T-helper 22 cell (primary cell): ENCODE data around the gene TMC5.
"Not testable (repeated sequence)": the region's sequence is repeated elsewhere in the genome, so short reads cannot be mapped to it uniquely, and the experiment has no call there.

ENCODE experiments used
- DNase-seq: peaks from one replicate; pipeline ENCODE4 v3.0.0-alpha.2; 2020; ENCODE audit warnings: low read depth

Gene TMC5

DNA sequence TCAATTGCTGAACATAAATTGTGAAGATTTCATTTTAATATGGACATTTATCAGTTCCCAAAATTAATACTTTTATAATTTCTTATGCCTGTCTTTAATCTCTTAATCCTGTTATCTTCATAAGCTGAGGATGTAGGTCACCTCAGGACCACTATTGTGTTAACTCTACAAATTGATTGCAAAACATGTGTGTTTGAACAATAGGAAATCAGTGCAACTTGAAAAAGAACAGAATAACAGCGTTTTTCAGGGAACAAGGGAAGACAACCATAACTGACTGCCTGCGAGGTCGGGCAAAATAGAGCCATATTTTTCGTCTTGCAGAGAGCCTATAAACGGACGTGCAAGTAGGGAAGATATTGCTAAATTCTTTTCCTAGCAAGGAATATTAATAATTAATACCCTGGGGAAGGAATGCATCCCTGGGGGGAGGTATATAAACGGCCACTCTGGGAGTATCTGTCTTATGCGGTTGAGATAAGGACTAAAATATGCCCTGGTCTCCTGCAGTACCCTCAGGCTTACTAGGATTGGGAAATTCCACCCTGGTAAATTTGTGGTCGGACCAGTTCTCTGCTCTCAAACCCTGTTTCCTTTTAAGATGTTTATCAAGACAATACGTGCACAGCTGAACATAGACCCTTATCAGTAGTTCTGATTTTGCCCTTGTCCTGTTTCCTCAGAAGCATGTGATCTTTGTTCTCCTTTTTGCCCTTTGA, 125.8 kb downstream of the TMC5 start:
- not testable (repeated sequence) for DNase-seq

DNA sequence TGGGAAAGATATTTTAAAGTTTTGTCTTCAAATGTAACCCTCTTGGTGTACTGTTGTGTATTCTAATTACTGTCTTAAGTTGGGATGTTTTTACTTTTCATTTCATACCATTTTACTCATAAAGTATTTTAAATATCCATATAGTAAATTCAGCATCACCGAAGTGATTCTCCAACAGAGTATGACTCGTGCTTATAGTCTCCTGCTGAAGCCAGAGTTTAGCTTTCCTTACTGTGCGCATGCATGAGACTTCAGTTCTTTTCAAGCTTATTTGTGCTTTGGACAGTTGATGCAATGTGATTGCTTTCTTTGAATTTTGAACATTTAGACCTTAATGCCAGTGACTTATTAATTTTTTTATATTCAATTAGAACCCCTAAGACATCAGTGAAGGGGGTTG, 130.5 kb downstream of the TMC5 start:
- no peak for DNase-seq
